K562 (cell line): ENCODE measurements around the gene C11orf52. TPM values are rescaled to one million over a fixed set of nuclear protein-coding genes. Genes with fewer than 3 reads are reported as not detected.

Source experiments
- JUN ChIP-seq, 2 experiments: sonication (generic) in 1 of 2; formaldehyde crosslinking in 1 of 2; IDR thresholded peaks; 2 replicates each; pipeline versions ENCODE4 v1.6.1 to v1.8.0; 2012 to 2022; ENCODE audit warnings: borderline replicate concordance in 2 of 2, mild to moderate bottlenecking in 2 of 2, improper control_type of control experiment in 1 of 2, low read depth in 1 of 2, low read length in 1 of 2, missing genetic modification reagents in 1 of 2
- PCBP2 ChIP-seq: fragments of 200-400 bp; formaldehyde crosslinking; IDR thresholded peaks from 2 replicates; pipeline ENCODE4 v1.6.1; 2018; ENCODE audit warnings: low read length, low read depth, mild to moderate bottlenecking, moderate library complexity; ENCODE audit not compliant: poor library complexity, severe bottlenecking
- RB1 ChIP-seq: fragments of 450-650 bp; IDR thresholded peaks from 2 replicates; pipeline ENCODE4 v1.6.1; 2017; ENCODE audit warnings: low read depth, mild to moderate bottlenecking
- ZNF146 ChIP-seq: IDR thresholded peaks from one replicate; pipeline ENCODE4 v1.6.1; 2018; ENCODE audit warnings: missing compliant biosample characterization; ENCODE audit not compliant: unreplicated experiment
- polyA plus RNA-seq, 8 experiments: library from polyadenylated mRNA; depleted of rRNA in 4 of 8; stranded (reverse) in 5 of 8; unstranded in 3 of 8; fragments of >200 nt; fragmentation: Nextera tagmentation in 2 of 8; fragmentation: Illumina TruSeq in 1 of 8; extraction: Ambion mirVana in 2 of 8; extraction: Trizol in 1 of 8; gene quantifications; 2 replicates each; pipeline versions ENCODE4 v1.2.1 to v1.2.3, GENCODE V29; 2011 to 2014; ENCODE audit warnings: inconsistent platforms in 1 of 8, missing spikeins in 1 of 8
- total RNA-seq, 7 experiments: library from RNA; depleted of rRNA in 6 of 7; stranded (reverse); fragments of >200 nt in 6 of 7; fragmentation: Illumina TruSeq in 2 of 7; extraction: Trizol in 2 of 7; gene quantifications; 2 replicates each; pipeline versions ENCODE4 v1.2.1 to v1.2.3, GENCODE V29; 2011 to 2021; ENCODE audit warnings: low replicate concordance in 1 of 7
- TF ChIP-seq, protein P1 (sequence below): fragments of 200-600 bp; sonication (generic); IDR thresholded peaks from one replicate; pipeline ENCODE4 v1.6.1; 2012; ENCODE audit warnings: mild to moderate bottlenecking, low read depth, low read length, inconsistent platforms

The C11orf52 gene
- total and polyA plus RNA-seq, 9 of the 15 experiments (the other 6 are each of a cell fraction or from before 2014, with no cell fraction given) = 0.29 to 2.9 (median 1.0) TPM

DNA sequence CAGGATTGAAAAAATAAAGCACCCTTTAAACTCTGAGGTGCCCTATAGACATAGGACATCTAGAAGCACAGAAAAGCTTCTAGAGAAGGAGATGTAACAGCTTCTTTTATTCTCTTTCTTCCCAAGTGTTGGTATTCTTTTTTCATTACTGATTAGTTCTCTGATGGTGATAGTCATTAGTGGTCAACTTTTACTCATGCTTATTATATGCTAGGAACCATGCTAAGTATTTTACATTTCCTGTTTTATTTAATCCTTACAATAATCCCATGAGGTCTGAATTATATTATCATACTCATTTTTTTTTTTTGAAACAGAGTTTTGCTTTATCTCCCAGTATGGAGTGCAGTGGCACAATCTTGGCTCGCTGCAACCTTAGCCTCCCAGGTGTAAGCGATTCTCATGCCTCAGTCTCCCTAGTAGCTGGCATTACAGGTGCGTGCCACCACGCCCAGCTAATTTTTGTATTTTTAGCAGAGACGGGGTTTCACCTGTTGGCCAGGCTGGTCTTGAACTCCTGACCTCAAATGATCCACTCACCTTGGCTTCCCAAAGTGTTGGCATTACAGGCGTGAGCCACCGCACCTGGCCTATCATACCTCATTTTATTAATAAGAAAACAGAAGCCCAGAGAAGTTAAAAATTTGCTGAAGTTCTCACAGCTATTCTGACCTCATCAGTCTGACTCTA is 3.0 kb downstream of the C11orf52 start (continued):
- TF ChIP-seq, protein P1, sequence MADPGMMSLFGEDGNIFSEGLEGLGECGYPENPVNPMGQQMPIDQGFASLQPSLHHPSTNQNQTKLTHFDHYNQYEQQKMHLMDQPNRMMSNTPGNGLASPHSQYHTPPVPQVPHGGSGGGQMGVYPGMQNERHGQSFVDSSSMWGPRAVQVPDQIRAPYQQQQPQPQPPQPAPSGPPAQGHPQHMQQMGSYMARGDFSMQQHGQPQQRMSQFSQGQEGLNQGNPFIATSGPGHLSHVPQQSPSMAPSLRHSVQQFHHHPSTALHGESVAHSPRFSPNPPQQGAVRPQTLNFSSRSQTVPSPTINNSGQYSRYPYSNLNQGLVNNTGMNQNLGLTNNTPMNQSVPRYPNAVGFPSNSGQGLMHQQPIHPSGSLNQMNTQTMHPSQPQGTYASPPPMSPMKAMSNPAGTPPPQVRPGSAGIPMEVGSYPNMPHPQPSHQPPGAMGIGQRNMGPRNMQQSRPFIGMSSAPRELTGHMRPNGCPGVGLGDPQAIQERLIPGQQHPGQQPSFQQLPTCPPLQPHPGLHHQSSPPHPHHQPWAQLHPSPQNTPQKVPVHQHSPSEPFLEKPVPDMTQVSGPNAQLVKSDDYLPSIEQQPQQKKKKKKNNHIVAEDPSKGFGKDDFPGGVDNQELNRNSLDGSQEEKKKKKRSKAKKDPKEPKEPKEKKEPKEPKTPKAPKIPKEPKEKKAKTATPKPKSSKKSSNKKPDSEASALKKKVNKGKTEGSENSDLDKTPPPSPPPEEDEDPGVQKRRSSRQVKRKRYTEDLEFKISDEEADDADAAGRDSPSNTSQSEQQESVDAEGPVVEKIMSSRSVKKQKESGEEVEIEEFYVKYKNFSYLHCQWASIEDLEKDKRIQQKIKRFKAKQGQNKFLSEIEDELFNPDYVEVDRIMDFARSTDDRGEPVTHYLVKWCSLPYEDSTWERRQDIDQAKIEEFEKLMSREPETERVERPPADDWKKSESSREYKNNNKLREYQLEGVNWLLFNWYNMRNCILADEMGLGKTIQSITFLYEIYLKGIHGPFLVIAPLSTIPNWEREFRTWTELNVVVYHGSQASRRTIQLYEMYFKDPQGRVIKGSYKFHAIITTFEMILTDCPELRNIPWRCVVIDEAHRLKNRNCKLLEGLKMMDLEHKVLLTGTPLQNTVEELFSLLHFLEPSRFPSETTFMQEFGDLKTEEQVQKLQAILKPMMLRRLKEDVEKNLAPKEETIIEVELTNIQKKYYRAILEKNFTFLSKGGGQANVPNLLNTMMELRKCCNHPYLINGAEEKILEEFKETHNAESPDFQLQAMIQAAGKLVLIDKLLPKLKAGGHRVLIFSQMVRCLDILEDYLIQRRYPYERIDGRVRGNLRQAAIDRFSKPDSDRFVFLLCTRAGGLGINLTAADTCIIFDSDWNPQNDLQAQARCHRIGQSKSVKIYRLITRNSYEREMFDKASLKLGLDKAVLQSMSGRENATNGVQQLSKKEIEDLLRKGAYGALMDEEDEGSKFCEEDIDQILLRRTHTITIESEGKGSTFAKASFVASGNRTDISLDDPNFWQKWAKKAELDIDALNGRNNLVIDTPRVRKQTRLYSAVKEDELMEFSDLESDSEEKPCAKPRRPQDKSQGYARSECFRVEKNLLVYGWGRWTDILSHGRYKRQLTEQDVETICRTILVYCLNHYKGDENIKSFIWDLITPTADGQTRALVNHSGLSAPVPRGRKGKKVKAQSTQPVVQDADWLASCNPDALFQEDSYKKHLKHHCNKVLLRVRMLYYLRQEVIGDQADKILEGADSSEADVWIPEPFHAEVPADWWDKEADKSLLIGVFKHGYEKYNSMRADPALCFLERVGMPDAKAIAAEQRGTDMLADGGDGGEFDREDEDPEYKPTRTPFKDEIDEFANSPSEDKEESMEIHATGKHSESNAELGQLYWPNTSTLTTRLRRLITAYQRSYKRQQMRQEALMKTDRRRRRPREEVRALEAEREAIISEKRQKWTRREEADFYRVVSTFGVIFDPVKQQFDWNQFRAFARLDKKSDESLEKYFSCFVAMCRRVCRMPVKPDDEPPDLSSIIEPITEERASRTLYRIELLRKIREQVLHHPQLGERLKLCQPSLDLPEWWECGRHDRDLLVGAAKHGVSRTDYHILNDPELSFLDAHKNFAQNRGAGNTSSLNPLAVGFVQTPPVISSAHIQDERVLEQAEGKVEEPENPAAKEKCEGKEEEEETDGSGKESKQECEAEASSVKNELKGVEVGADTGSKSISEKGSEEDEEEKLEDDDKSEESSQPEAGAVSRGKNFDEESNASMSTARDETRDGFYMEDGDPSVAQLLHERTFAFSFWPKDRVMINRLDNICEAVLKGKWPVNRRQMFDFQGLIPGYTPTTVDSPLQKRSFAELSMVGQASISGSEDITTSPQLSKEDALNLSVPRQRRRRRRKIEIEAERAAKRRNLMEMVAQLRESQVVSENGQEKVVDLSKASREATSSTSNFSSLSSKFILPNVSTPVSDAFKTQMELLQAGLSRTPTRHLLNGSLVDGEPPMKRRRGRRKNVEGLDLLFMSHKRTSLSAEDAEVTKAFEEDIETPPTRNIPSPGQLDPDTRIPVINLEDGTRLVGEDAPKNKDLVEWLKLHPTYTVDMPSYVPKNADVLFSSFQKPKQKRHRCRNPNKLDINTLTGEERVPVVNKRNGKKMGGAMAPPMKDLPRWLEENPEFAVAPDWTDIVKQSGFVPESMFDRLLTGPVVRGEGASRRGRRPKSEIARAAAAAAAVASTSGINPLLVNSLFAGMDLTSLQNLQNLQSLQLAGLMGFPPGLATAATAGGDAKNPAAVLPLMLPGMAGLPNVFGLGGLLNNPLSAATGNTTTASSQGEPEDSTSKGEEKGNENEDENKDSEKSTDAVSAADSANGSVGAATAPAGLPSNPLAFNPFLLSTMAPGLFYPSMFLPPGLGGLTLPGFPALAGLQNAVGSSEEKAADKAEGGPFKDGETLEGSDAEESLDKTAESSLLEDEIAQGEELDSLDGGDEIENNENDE = no peak
- no peak for TF ChIP-seq PCBP2
- TF ChIP-seq JUN (IDR thresholded peaks at IDR 0.05; ENCODE audit: borderline replicate concordance, low read depth, low read length) = no peak
- TF ChIP-seq JUN (CRISPR knock-in tag; IDR thresholded peaks at IDR 0.05; ENCODE audit: borderline replicate concordance) = no peak
- TF ChIP-seq ZNF146 (CRISPR knock-in tag) = no peak
- TF ChIP-seq RB1 = no peak
